Frontal cortex (tissue), 4 donors: ENCODE data around the gene GRAP2. TPM values are rescaled to one million over a fixed set of nuclear protein-coding genes. Genes with fewer than 3 reads are reported as not detected.
"Not testable (repeated sequence)": the region's sequence is repeated elsewhere in the genome, so short reads cannot be mapped to it uniquely, and the experiment has no call there.

Experiments used
- DNase-seq, 2 donors: peaks; one replicate each; pipeline ENCODE4 v3.0.0; 2012; ENCODE audit warnings: low spot score in 2 of 2
- FAIRE-seq: peaks from 2 replicates; lab custom pipeline; 2012; peaks lifted over from hg19 to GRCh38; lab: Jason Lieb, UNC
- total RNA-seq: library from RNA; depleted of rRNA; stranded (reverse); fragments of >200 nt; gene quantifications from one replicate; pipeline ENCODE4 v1.2.3, GENCODE V29; 2014
- donor health status: control.
- donor health status: control.
- donor health status: control.

GRAP2 gene
- total RNA-seq, 1 donor from 2014 or later: 5.3 TPM

GRCh38 chr22:39896313-39896996, 4.4 kb upstream of the GRAP2 start:
- DNase-seq: no peak
- FAIRE-seq: no peak

DNA sequence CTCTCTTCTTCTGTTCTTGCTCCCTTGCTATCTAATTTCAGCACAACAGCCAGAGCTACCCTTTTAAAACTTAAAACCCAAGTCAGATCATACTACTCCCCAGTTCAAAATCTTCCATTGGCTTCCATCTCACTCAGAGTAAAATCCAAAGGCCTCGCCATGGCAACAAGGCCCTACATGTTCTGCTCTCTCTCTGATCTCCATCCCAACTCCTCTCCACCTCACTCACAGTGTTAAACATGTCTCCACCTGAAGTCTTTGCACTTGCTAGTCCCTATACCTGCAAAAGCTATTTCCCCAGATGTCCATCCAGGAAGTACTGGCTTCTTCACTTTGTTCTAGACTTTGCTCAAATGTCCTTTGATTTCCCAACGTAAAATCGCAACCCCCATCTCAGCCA, 3.0 kb upstream of the GRAP2 start:
- DNase-seq (no peak), FAIRE-seq (no peak)

DNA sequence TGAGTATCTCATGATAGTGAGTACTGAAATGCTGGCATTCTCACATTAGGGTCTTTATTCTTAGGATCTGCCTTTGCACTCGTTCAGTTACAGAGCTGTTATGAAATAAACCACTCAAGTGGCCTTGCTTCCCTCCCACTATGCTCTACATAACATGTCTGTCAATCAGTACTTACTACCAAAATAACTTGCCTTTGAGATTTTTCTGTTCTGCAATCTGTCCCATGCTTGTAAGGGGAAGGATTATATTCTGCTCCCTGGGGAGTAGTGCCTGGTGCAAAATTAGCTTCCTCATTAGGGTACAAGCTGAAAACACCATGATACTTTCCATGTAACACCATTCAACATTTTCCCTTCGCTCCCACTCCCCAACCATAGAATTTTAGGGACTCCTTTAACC, 1.9 kb upstream of the GRAP2 start:
- DNase-seq: no peak
- FAIRE-seq: no peak

DNA sequence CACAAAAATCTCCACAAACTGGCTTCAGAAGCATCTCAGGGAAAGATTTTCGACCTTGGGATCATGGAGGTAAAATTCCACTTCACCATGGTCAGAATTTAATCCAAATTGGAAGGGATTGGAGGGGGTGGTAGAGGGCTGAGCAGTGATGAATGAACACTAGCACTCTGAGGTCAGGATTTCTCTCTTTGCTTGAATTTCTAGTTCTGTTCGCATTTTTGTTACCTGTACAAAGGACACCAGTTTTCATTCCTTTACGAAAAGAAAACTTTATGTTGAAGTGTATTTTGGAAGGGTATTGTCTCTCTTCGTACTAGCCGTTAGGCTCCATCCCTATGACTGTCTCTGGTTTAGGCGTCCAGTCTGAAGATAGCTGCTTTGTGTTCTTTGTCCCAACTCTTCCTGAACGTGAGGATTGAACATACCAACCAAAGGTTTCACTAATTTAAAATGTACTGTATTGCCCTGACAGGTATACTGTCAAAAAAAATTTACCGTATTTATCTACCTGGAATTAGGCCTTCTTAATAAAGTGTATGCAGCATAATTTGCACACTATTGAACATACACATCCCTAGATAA, 772 bp downstream of the GRAP2 start:
- no peak for FAIRE-seq
- no peak for DNase-seq

DNA sequence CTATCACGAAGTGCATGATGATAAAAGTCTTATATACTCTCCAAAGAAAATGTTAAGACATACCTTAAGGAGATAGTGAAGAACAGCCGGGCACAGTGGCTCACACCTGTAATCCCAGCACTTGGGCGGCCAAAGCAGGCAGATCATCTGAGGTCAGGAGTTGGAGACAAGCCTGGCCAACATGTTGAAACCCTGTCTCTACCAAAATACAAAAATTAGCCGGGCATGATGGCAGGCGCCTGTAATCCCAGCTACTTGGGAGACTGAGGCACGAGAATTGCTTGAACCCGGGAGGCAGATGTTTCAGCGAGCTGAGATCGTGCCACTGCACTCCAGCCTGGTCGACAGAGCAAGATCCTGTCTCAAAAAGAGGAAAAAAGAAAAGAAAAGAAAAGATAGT, 3.1 kb downstream of the GRAP2 start:
- DNase-seq, FAIRE-seq: not testable (repeated sequence)

DNA sequence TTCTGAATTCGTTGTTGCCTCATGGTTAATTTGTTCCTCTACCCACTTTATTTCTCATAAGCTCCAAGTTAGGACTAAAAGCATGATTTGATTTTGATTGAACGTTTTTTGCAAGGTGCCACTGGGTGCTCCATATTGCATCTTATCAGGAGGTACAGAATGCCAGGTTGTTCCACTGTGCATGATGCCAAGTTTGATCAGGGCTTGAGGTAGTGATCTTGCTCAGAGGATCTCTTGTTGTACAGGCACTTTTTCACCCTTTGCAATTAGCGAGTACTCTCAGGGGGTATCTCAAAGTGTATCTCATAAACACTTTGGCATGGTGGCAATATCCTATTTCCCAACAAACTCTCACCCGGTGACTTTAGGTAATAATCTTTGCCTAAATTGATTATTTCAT, 4.0 kb downstream of the GRAP2 start:
- no peak for DNase-seq
- no peak for FAIRE-seq

GRCh38 chr22:39905687-39906086, 4.8 kb downstream of the GRAP2 start:
- DNase-seq: no peak
- FAIRE-seq: no peak

DNA sequence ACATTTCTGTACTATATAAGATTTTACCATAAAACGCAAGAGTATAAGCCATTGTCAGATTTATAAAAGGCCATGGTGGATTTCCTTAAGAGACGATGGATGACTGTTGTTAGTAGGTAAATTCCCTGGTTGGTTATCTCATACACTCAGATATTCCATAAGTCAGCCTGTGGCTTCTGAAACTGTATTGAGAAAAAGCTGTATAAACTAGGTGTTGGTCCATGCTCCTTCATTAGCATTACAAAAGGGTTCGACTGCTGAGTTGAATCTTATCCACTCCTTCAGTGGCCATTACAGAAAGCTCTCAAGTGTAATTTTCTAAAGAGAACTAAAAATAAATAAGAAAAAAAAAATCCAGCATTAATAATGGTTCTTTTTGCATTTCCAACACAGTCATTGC, 5.3 kb downstream of the GRAP2 start:
- no peak for FAIRE-seq
- no peak for DNase-seq

- no peak for FAIRE-seq
- no peak for DNase-seq
Measured at GRCh38 chr22:39907047-39907446, 6.2 kb downstream of the GRAP2 start.

DNA sequence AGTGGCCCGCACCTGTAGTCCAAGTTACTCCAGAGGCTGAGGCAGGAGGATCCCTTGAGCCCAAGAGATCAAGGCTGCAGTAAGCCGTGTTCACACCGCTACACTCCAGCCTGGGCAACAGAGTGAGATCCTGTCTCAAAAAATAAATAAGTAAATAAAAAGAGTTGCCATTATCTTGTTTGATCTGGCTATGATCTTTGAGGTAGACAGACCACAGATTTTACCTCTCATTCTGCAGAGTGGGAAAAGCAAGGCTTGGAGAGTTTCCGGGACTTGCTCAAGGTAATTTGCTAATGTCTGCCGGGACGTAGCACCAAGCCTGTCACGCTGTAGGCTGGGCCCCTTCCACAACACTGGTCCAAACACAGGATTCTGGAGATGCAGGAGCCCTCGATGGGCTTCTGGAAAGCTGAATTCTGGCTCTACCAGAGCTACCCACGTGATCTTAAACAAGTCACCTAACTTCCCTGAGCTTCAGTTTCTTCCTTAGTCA, 6.8 kb downstream of the GRAP2 start:
- no peak for FAIRE-seq
- no peak for DNase-seq

GRCh38 chr22:39908136-39908535, 7.3 kb downstream of the GRAP2 start:
- FAIRE-seq (no peak), DNase-seq (no peak)

- no peak for FAIRE-seq
- no peak for DNase-seq
Measured at GRCh38 chr22:39908737-39909136, 7.9 kb downstream of the GRAP2 start.

GRCh38 chr22:39910876-39911613, 10.2 kb downstream of the GRAP2 start:
- no peak for FAIRE-seq

GRCh38 chr22:39913321-39913720, 12.4 kb downstream of the GRAP2 start:
- FAIRE-seq (no peak), DNase-seq (no peak)

More at GRCh38 chr22:39910876-39911613, 10.2 kb downstream of the GRAP2 start:
- no peak for DNase-seq

- FAIRE-seq (no peak), DNase-seq (no peak)
Measured at GRCh38 chr22:39913886-39914285, 13.0 kb downstream of the GRAP2 start.

DNA sequence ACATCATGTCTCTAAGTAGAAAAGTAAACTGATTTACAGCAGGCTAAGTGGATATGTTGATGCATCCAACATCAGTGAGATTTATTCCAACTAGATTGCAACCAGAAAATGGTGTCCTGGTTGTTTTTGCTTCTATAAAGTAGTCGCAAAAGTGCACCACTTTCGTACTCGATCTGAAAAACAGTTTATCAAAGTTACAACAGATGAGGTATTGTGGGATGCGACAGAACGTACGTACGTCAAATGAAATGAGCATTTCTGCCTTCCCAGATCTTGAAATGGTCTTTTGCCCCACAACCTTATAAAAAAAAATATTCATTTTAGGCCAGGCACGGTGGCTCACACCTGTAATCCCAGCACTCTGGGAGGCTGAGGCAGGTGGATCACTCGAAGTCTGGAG, 13.7 kb downstream of the GRAP2 start:
- DNase-seq (no peak), FAIRE-seq (no peak)

DNA sequence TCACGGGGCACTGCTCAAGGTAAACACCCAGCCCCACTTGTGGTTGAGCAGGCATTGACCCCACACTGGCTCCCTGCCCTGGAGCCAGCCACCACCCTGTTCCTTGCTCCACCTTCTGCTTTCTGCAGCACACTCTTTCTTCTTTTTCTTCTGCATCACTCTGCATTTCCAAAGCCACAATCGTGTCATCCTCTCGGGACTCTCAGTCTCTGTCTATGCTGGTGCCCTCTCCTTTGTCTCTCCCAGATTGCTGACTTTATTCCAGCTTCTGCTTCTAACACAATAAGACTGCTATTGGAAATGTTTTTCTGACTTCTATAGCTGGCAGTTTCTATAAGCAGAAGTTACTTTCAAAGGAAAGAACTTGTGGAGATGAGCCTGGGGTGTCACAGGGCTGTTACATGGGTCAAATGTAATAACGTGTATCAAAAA, 14.4 kb downstream of the GRAP2 start:
- FAIRE-seq: no peak

DNA sequence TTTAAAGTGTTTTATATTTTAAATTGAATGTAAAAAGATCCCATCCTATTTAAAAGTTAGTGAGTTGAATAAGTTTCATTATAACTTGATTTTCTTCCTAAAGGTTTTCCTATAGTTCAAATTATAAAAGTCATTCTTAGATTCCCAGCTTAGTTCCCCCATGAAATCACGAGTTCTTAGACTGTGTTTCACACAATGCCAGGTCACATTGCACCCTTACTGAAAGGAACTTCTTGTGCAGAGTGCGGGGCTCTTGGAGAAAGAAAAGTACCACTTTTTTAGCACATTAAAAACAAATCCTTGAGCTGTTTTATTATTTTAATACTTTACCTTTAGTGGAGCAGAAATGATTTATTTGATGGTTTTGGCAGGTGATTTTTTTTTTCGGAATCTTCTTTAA, 15.6 kb downstream of the GRAP2 start:
- no peak for DNase-seq
- no peak for FAIRE-seq

More for the DNA sequence above, 14.4 kb downstream of the GRAP2 start:
- DNase-seq: no peak

DNA sequence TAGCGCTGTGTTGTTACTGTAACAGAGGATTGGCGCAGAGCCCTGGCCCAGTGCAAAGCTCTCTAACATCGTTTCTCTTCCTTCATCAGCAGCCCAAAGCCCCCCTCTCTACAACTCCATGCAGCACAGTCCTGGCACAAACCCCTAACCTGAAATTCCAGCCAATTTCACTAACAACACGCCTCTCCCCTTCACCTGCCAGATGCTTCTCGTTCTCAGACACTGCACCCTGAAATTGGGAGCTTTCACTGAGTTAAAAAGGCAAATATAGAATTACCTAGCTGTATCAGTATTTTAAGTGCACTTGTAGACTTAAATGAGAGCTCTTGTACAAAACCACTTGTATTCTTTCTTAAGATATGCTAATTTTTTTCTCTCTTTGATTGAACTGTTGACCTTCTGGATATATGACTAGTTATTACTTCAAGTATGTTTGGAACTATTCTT, 16.3 kb downstream of the GRAP2 start:
- DNase-seq: no peak
- FAIRE-seq: no peak

GRCh38 chr22:39917776-39918495, 17.1 kb downstream of the GRAP2 start:
- no peak for FAIRE-seq
- no peak for DNase-seq
